PC-9 (cell line): Measurements from ENCODE around the gene RNF11.

ENCODE experiments used
- CTCF ChIP-seq: fragments of 200-600 bp; sonication (generic); conservative IDR thresholded peaks from 2 replicates; pipeline ENCODE4 v1.6.1; 2017; ENCODE audit warnings: mixed run types, antibody characterized with exemption, mild to moderate bottlenecking, moderate library complexity
- EZH2 ChIP-seq: fragments of 200-600 bp; sonication (generic); IDR thresholded peaks from 2 replicates; pipeline ENCODE4 v1.8.0; 2017; ENCODE audit warnings: antibody characterized with exemption, low read depth

GRCh38 chr1:51270751-51271150 lies 34.7 kb downstream of the RNF11 start:
- TF ChIP-seq CTCF = no peak
- TF ChIP-seq EZH2 = no peak
